ENCODE data around the gene IDI1.

GRCh38 chr10:1070919-1071318 lies 22.0 kb upstream of the IDI1 start:
- TF ChIP-seq CTCF (IDR thresholded peaks at IDR 0.05; ENCODE audit: insufficient read depth, low read length, poor library complexity, severe bottlenecking) (no peak), EZH2phosphoT487 (conservative IDR thresholded peaks at IDR 0.05; ENCODE audit: low read length) (no peak)

All from SU-DHL-6 (cell line).